Activated CD8-positive, alpha-beta memory T cell treated with anti-CD3 and anti-CD28 coated beads for 4 hours (primary cell): Measurements from ENCODE around the gene AARS1.
"Not testable (repeated sequence)": the region's sequence is repeated elsewhere in the genome, so short reads cannot be mapped to it uniquely, and the experiment has no call there.

Experiments
- DNase-seq, 2 donors: peaks; one replicate each; pipeline ENCODE4 v3.0.0-alpha.2; 2020; ENCODE audit warnings: low read depth in 2 of 2

AARS1 gene

GRCh38 chr16:70271696-70272095 lies 17.6 kb downstream of the AARS1 start:
- no peak for DNase-seq

DNA sequence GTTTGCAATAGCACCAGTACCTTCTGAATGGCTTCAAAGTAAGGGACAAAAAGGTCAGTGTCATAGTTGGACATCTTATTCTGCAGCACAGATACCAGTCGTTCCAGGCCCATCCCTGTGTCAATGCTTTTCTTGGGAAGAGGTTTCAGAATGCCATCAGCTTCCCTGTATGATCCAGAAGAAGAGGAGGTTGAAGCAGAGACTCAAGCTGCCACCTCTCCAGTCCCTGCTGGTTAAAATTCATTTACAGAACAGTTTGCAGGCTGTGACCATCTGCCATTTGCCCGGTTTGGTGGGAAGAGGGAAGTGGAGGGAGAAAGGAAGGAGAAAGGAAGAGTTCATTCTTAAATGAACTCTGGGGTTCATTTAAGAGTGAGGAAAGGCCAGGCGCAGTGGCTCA lies 19.1 kb downstream of the AARS1 start:
- DNase-seq = no peak

DNA sequence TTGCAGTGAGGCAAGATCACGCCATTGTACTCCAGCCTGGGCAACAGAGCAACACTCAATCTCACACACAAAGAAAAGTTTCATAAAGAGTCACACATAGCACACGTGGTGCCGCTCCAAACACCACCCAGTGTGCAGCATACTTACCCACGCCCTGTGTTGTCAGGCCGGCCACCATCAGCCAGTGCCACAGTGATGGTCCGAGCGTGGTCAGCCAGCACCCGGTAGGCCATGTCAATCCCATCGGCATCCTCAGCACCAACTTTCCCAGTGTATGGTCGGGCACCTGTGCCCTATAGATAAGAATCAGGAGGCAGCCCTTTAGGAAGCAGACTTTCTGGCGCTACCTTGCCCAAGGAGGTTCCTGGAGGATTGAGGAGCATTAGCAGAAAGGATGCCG lies 19.8 kb downstream of the AARS1 start:
- DNase-seq = no peak

DNA sequence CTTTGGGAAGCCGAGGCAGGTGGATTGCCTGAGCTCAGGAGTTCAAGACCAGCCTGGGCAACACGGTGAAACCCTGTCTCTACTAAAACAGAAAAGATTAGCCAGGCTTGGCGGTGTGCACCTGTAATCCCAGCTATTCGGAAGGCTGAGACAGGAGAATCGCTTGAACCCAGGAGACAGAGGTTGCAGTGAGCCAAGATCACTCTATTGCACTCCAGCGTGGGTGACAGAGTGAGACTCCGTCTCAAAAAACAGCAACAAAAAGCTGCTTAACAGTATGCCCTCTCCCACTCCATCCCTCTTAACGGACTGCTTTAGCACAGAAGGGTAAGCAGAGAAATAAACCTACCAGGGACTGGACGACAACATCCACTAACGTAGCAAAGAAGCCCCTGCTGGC lies 21.4 kb downstream of the AARS1 start:
- not testable (repeated sequence) for DNase-seq

DNA sequence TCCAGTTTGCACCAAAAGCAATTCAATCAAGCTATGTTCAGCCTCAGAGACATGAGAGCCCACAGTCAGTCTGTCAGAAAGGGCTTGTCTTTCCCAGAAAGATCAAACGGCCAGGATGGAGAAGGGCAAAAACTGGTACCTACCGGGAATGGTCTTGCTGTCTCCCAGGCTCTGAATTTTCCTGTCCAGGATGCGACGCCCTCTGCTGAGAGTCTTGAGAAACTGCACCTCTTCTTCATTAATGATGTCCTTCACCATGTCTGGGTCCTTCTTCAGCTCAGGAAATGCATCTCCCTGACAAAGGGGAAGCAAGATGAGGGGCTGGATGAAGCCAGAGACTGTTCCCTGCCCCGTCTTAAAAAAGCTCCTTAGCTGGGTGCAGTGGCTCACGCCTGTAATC lies 21.8 kb downstream of the AARS1 start:
- no peak for DNase-seq

DNA sequence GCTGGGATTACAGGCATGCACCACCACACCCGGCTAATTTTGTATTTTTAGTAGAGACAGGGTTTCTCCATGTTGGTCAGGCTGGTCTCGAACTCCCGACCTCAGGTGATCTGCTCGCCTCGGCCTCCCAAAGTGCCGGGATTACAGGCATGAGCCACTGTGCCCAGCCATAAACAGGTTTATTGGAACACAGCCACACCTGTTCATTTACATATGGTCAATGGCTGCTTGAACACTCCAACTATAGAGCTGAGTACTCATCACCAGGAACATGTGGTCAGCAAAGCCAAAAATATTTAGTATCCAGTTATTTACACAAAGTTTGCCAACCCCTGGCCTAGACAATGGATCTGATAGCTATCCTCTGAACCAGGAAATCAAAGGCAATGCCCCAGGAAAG lies 29.4 kb downstream of the AARS1 start:
- DNase-seq = not testable (repeated sequence)

- no peak for DNase-seq
Observed at GRCh38 chr16:70258946-70259345, 30.4 kb downstream of the AARS1 start.

DNA sequence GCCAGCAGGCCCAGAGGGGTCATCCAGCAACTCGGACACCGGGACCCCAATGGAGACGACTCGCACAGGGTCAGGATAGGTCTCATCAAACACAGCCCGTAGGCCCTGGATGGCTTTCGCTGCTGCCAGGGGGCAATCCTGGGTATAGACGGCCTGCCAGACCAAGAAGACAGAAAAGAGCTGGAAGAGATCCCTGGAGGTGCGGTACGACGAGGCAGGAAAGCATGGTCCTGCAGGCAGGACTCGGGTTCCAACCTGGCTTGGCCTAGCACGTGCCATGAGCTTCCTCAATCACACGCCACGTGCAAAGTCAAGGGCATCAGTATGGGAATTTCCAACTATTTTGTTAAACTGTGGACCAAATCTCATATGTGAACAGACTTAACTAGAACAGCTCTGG lies 31.2 kb downstream of the AARS1 start:
- DNase-seq = no peak

DNA sequence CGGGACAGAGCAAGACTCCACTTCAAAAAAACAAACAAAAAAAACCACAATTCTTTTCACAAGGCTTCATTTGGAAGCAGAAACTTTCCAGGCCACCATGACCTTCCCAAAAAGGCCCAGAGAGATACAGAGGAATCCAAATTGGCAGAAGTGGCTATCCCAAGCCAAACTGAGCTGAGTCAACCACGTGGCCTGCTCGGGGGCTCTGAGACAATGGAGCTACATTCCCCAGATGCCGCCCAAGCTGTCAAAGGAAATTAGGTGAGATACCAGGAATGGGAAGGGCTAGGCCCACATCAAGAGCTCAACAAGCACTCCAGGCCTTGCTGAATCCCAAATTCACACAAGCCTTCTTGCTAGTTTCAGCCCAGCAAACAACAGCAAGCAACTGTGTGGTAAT lies 31.9 kb downstream of the AARS1 start:
- no peak for DNase-seq

- DNase-seq = no peak
Observed at GRCh38 chr16:70255574-70255973, 33.7 kb downstream of the AARS1 start.

DNA sequence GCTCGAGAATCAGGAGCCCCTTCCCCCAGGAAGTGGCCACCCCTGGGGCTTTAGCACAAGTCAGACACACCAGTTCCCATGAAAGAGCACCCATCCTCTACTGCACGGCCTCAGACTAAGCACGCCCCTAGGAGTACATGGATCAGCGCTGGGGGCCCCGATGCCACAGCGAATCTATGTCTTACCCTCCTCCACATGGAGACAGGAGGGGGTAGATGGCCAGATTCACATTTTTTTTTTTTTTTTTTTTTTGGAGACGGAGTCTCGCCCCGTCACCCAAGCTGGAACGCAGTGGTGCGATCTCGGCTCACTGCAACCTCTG lies 34.4 kb downstream of the AARS1 start:
- no peak for DNase-seq

GRCh38 chr16:70254180-70254964 lies 34.9 kb downstream of the AARS1 start:
- no peak for DNase-seq

GRCh38 chr16:70253291-70254106 lies 35.8 kb downstream of the AARS1 start:
- no peak for DNase-seq

DNA sequence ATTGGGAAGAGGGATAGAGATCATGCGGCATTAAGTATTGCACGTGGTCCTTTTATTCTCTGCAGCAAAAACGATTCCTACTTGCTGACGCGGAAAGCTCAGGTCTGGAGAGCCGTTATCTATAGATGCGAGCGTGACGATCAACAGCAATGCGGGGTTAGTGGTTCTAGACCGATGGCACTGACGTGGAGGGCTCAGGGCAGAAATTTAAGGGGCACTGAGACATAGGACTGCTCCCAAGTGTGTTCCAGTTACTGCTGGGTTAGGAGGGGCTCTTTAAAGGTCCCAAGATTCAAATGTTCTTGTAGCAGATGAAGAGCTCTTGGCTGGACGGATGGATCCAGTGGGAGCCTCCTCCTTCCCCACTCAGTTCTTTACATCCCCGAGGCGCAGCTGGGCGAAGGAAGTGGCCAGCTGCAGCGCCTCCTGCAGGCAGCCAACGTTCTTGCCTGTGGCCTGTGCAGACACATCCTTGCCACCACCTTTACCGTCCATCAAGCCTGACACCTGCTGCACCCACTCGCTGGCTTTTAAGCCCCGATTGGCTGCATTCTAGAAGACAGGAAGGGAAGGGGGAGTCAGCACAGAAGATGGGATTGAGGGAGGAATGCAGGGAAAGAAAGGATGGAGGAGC lies 36.8 kb downstream of the AARS1 start:
- no peak for DNase-seq

- peak; percentile 81 to 83 for DNase-seq
Observed at GRCh38 chr16:70251629-70252354, 37.5 kb downstream of the AARS1 start, which contains the start of gene EXOSC6. TSS of gene EXOSC6 (minus strand) at chr16:70251940. CDS start at chr16:70251900, 40 bp downstream.

GRCh38 chr16:70250748-70251628 lies 38.3 kb downstream of the AARS1 start:
- DNase-seq = no peak

DNA sequence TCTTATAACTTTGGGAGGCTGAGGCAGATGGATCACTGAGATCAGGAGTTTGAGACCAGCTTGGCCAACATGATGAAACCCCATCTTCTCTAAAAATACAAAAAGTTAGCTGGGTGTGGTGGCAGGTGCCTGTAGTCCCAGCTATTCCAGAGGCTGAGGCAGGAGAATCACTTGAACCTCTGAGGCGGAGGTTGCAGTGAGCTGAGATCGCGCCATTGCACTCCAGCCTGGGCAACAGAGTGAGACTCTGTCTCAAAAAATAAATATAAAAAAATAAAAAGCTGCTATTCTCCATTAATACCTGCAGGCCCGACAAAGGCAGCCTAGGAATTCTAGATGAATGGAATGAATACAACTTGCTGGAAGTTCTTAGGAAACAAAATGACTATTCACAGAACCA lies 39.6 kb downstream of the AARS1 start:
- not testable (repeated sequence) for DNase-seq

DNA sequence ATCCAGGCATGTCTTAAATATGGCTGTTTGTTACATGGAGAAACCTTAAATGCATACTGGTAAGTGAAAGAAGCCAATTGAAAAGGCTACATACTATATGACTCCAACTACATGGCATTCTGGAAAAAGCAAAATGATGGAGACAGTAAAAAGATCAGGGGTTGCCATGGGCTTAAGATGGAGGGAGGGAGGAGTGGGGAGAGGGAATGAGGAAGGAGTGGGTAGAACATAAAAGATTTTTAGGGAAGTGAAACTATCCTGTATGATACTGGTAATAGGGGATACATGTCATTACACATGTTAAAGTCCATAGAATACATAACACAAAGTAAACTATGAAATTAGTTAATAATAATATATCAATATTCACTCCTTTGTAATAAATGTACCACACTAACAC lies 50.5 kb downstream of the AARS1 start:
- not testable (repeated sequence) for DNase-seq

GRCh38 chr16:70231831-70232230 lies 57.5 kb downstream of the AARS1 start:
- DNase-seq = not testable (repeated sequence)

DNA sequence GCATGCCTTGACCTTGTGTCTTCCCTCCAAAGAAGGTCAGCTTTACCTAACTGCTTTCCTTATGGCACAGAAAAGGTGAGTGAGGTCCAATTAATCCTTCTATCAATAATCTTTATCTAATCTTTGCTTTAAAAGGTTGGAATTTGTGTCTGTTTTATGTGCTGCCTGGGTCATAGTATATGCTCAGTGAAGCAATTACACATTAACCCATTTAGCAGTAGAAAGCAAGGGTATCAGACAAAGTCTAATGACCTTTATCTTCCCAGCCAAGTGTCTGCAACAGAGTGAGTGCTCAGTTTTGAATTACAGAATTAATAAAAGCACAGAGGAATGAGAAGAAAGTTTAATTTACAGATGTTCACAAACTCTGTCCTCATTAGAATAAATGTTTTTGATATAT lies 63.3 kb downstream of the AARS1 start:
- DNase-seq = not testable (repeated sequence)

DNA sequence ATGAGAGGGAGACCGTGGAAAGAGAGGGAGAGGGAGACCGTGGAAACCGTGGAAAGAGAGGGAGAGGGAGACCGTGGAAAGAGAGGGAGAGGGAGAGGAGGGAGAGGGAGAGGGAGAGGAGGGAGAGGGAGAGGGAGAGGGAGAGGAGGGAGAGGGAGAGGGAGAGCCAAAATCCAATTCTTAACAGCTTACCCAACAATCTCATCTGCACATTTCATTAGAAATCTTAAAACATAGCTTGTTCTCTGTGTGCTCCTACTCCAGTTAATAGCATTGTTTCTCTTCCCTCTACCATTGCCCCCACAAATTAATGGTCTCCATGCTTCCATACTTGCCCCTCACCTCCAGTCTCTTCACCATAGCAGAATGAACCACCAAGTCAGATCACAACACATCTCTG lies 63.9 kb downstream of the AARS1 start:
- not testable (repeated sequence) for DNase-seq
